Osteoblast (primary cell): Measurements from ENCODE around the gene APPL1. TPM values are rescaled to one million over a fixed set of nuclear protein-coding genes. Genes with fewer than 3 reads are reported as not detected.

Experiments used
- DNase-seq: peaks from one replicate; pipeline ENCODE4 v3.0.0; 2011; ENCODE audit warnings: low spot score, mixed read lengths; ENCODE audit not compliant: insufficient read length; ENCODE audit errors: missing footprints
- H2AFZ ChIP-seq: 2 replicates; pipeline ENCODE4 v1.6.0; 2011; ENCODE audit warnings: mild to moderate bottlenecking, low read length
- H3K27ac ChIP-seq: 2 replicates; pipeline ENCODE4 v1.5.1; 2011; ENCODE audit warnings: mild to moderate bottlenecking, low read depth, low read length, moderate library complexity
- H3K27me3 ChIP-seq: 2 replicates; pipeline ENCODE4 v1.6.0; 2012; ENCODE audit warnings: mild to moderate bottlenecking, control low read depth, inconsistent platforms, low read length, moderate library complexity; ENCODE audit not compliant: insufficient read depth
- H3K36me3 ChIP-seq: 2 replicates; pipeline ENCODE4 v1.5.1; 2011; ENCODE audit warnings: mild to moderate bottlenecking, low read length, control low read depth, moderate library complexity; ENCODE audit not compliant: insufficient read depth
- H3K4me1 ChIP-seq: 2 replicates; pipeline ENCODE4 v1.5.1; 2011; ENCODE audit warnings: mild to moderate bottlenecking, low read length, control low read depth, moderate library complexity; ENCODE audit not compliant: insufficient read depth
- H3K4me2 ChIP-seq: 2 replicates; pipeline ENCODE4 v1.6.0; 2011; ENCODE audit warnings: mild to moderate bottlenecking, low read length; ENCODE audit not compliant: insufficient read depth
- H3K4me3 ChIP-seq: fragments of 200-600 bp; sonication (generic); 3 replicates; pipeline ENCODE4 v1.5.1; 2012; ENCODE audit warnings: mild to moderate bottlenecking, low read length, inconsistent platforms; ENCODE audit not compliant: insufficient read depth
- H3K79me2 ChIP-seq: 2 replicates; pipeline ENCODE4 v1.6.0; 2012; ENCODE audit warnings: mild to moderate bottlenecking, low read length, control low read depth, inconsistent platforms; ENCODE audit not compliant: insufficient read depth
- H3K9me3 ChIP-seq: 2 replicates; pipeline ENCODE4 v1.5.1; 2011; ENCODE audit warnings: low read depth, low read length, control low read depth
- H4K20me1 ChIP-seq: 2 replicates; pipeline ENCODE4 v1.6.0; 2012; ENCODE audit warnings: mild to moderate bottlenecking, low read length, control low read depth; ENCODE audit not compliant: insufficient read depth
- total RNA-seq: library from RNA; depleted of rRNA; stranded (reverse); fragments of >200 nt; gene quantifications from 2 replicates; pipeline ENCODE4 v1.2.3, GENCODE V29; 2012
- TF ChIP-seq, protein P1 (sequence below): IDR thresholded peaks from 2 replicates; pipeline ENCODE4 v1.5.1; 2011; ENCODE audit warnings: mild to moderate bottlenecking, low read depth, low read length, moderate library complexity; ENCODE audit errors: extremely low read depth

Gene APPL1
- total RNA-seq, 1 donor = 53.6 TPM

- Histone ChIP-seq H3K27me3 (no peaks in the 10 kb centered on the region), H3K27ac (no peak overlapping the region), H3K4me1 (no peaks in the 10 kb centered on the region), H3K4me3 (no peak overlapping the region), H3K4me2 (no peak overlapping the region), H3K79me2 (no peaks in the 10 kb centered on the region), H2AFZ (no peak overlapping the region), H4K20me1 (no peaks in the 10 kb centered on the region), H3K36me3 (peaks cover 37% of the 10 kb centered on the region), H3K9me3 (no peaks in the 10 kb centered on the region)
- DNase-seq = no peak
- TF ChIP-seq, protein P1, sequence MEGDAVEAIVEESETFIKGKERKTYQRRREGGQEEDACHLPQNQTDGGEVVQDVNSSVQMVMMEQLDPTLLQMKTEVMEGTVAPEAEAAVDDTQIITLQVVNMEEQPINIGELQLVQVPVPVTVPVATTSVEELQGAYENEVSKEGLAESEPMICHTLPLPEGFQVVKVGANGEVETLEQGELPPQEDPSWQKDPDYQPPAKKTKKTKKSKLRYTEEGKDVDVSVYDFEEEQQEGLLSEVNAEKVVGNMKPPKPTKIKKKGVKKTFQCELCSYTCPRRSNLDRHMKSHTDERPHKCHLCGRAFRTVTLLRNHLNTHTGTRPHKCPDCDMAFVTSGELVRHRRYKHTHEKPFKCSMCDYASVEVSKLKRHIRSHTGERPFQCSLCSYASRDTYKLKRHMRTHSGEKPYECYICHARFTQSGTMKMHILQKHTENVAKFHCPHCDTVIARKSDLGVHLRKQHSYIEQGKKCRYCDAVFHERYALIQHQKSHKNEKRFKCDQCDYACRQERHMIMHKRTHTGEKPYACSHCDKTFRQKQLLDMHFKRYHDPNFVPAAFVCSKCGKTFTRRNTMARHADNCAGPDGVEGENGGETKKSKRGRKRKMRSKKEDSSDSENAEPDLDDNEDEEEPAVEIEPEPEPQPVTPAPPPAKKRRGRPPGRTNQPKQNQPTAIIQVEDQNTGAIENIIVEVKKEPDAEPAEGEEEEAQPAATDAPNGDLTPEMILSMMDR = no peak
Measured at GRCh38 chr3:57268416-57268815, 40.9 kb downstream of the APPL1 start.

DNA sequence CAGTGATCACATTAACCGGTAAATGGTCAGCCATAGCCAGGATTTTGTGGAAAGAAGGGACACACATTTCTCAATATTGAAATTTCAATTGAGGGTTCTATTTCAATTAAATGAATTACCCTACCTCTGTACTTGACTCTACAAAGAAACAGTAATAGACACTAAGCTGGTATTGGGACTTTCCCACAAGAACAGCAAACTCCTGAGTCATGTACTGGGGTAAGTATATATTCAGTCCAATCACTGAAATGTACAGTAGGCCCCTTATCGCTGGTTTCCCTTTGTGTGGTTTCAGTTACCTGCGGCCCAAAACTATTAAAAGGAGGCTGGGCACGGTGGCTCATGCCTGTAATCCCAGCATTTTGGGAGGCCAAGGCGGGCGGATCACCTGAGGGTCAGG lies 47.3 kb downstream of the APPL1 start:
- H3K4me1 ChIP-seq = no peaks in the 10 kb centered on the region
- H3K79me2 ChIP-seq = no peaks in the 10 kb centered on the region
- H3K27me3 ChIP-seq = no peaks in the 10 kb centered on the region
- no peak for DNase-seq
- H3K4me2 ChIP-seq = no peak overlapping the region
- H2AFZ ChIP-seq = no peak overlapping the region
- no peaks in the 10 kb centered on the region for H4K20me1 ChIP-seq
- TF ChIP-seq, protein P1 = no peak
- H3K36me3 ChIP-seq = peaks cover 10% of the 10 kb centered on the region
- no peak overlapping the region for H3K4me3 ChIP-seq
- H3K27ac ChIP-seq = no peak overlapping the region
- H3K9me3 ChIP-seq = no peaks in the 10 kb centered on the region

DNA sequence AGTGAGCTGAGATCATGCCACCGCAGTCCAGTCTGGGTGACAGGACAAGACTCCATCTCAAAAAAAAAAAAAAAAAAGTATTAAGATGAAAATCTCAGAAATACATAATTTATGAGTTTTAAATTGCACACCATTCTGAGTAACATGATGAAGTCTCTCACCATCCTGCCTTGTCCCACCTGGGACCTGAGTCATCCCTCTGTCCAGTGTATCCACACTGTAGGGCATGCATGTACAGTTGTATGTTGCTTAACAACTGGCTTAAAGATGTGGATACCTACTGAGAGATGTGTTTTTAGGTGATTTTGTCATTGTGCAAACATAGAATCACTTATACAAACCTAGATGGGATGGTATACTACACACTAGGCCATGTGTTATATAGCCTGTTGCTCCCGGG lies 47.9 kb downstream of the APPL1 start:
- Histone ChIP-seq H3K4me2 (no peak overlapping the region), H3K27me3 (no peaks in the 10 kb centered on the region), H3K4me1 (no peaks in the 10 kb centered on the region), H4K20me1 (no peaks in the 10 kb centered on the region), H3K79me2 (no peaks in the 10 kb centered on the region), H2AFZ (no peak overlapping the region), H3K4me3 (no peak overlapping the region), H3K36me3 (peaks cover 7% of the 10 kb centered on the region), H3K27ac (no peak overlapping the region), H3K9me3 (no peaks in the 10 kb centered on the region)
- no peak for DNase-seq
- TF ChIP-seq, protein P1 = no peak

DNA sequence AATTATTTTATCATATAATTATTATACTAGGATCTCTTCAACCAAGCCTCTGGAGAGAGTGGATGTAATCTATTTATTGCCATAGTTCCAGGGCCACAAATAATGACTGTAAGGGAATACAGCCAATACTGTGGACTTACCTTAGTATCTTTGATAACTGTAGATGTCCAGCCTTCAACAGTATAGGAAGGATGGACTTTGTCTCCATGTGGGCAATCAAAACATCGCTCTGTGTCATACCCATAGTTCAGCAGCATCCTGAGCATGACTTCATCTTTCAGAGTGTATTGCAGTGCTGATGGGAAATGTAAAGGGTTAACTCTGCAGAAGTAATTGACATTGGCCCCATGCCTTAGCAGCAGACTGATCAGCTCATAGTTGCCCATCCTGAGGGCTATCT lies 50.7 kb downstream of the APPL1 start:
- TF ChIP-seq, protein P1 = no peak
- DNase-seq = no peak
- Histone ChIP-seq H3K36me3 (peaks cover 3% of the 10 kb centered on the region), H3K4me2 (no peak overlapping the region), H4K20me1 (no peaks in the 10 kb centered on the region), H2AFZ (no peak overlapping the region), H3K9me3 (no peaks in the 10 kb centered on the region), H3K79me2 (no peaks in the 10 kb centered on the region), H3K4me1 (peaks cover 6% of the 10 kb centered on the region), H3K27ac (no peak overlapping the region), H3K27me3 (no peaks in the 10 kb centered on the region), H3K4me3 (no peak overlapping the region)
